ENCODE data around the gene CDH22.

Gene CDH22

DNA sequence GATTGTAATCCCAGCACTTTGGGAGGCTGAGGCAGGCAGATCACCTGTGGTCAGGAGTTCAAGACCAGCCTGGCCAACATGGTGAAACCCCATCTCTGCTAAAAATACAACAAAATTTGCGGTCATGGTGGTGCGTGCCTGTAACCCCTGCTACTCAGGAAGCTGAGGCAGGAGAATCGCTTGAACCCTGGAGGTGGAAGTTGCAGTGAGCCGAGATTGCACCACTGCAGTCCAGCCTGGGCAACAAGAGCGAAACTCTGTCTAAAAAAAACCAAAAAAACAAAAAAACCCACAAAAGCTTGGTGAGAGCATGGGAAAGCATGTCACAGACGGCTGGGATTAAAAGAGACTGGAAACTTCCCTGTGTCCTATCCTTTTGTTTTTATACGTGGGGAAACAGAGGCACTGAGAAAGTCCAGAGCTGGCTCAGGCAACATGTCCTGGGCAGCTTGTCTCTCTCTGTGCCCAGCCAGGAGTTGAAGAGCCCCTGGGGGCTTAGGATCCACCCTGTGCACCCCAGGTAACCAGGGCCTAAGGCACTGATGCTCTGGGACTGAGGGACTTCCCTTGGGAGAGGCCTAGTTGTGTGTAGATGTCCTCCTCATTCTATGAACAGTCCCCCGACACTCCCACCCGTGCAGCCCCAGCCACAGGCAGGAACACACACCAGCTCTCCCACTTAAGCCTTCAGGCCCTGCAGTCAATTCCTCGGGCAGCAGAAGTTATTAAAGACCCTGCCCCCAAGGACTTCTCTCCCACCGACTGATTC, 174.2 kb downstream of the CDH22 start:
- DNase-seq: no peak

DNA sequence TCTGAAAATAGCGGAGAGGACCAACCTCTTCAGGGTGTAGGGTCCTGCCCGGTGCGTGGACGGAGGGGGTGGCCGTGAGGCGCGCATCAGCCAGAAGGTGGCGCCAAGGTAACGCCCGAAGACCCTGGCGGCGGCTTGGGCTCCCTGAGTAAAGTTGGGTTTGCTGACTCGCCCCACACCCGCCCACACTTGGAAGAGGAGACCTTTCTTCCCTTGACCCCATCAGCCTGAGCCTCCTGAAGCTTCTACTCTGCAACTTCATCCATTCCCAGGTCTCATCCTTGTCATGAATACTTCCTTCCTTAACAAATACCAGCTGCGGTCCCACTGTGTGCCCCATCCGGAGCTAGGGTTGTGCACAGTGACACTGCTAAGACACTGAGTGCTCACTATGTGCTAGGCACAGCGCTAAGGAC, 175.6 kb downstream of the CDH22 start:
- DNase-seq: peak; percentile 86

DNA sequence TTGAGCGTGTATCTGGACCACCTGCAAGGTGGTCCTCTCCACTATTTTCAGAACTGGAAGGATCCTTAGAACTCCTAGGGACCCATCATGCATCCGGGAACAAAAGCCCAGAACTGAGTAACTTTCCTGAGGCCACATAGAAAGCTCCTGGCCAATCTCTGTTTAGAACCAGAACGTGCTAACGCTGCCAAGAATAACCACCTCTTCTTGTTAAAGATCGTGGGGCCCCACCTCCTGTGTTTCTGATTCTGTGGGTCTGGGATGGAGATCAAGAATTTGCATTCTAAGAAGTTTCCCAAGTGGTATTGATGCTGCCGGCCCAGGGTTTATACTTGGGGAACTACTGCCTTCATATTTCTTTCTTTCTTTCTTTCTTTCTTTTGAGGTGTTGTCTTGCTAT, 176.9 kb downstream of the CDH22 start:
- DNase-seq: no peak

DNA sequence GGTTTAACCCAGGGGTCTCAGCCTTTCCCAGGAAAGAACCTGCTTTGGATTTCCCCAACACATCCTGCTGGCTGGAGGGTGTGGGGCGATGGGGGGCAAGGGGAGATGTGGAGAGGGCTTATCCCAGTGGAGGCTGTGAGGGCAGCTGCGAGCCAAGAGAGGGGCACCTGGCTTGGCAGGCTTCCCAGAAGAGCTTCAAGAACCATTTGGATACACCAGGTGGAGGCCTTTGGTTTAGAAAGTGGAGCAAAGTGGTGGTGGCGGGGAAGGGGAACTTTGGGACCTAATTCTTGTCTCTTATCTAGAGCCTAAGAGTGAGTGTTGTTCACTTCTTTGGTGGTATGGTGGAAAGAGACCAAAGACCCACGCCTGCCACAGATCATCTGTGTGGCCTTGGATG, 177.8 kb downstream of the CDH22 start:
- peak; percentile 62 for DNase-seq

DNA sequence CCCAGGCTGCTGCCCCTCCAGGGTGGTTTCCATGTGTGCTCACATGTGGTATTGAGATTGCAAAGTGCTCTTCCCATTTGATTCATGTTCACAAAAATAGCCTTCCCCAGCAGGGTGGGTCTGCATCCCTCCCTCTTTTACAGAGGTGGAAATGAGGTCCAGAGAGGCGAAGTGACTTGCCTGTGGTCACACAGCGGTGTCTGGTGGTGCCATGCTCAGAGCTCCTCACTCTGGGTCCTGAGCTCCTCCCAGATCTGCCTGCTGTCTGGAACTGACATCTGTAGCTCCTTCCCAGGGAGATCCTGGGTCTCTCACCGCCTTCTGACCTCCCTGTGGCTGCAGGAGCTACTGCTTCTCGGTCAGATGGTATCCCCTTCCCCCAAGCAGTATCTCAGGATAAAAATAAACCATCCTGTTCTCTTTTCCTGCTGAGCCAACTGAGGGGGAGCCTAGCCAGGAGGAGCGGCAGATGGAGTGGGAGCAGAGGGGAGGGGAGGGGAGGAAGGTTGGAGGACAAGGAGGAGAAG, 178.3 kb downstream of the CDH22 start:
- DNase-seq: peak; percentile 44

DNA sequence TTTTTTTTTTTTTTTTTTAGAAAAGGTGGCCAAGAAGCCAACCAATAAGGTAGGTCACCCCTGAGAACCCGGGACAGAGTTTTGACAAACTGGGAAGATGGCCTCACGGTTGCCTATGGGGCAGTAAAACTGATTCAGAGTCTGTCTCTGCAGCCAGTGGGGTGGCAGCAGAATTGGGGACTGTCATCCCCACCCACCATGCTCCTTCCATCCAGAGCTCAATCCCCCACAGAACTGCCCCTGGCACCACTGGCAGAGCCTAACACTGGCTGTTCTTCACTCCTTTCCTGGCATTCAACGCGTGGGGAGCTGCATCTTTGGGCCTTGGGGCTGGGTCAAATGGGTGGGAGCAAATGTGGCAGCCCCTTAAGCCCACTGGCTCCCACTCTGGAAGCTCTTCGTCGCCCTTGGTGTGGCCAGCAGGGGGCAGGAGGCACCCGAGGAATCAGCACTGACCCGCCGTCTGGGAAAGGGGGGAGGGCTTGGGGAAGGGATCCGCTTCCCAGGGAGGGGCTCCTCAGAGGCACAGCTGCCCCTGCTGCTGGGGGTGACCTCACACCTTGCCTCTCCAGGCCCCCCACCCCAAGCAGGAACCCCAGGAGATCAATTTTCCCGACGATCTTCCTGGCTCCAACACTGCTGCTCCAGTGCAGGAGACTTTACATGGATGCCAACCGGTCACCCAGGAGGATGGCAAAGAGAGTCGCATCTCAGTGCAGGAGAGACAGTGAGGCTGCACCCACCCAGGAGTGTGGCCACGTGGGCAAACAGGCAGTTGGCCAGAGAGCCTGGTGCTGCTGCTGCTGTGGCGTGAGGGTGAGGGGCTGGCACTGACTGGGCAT, 179.8 kb downstream of the CDH22 start:
- peak; percentile 58 for DNase-seq

DNA sequence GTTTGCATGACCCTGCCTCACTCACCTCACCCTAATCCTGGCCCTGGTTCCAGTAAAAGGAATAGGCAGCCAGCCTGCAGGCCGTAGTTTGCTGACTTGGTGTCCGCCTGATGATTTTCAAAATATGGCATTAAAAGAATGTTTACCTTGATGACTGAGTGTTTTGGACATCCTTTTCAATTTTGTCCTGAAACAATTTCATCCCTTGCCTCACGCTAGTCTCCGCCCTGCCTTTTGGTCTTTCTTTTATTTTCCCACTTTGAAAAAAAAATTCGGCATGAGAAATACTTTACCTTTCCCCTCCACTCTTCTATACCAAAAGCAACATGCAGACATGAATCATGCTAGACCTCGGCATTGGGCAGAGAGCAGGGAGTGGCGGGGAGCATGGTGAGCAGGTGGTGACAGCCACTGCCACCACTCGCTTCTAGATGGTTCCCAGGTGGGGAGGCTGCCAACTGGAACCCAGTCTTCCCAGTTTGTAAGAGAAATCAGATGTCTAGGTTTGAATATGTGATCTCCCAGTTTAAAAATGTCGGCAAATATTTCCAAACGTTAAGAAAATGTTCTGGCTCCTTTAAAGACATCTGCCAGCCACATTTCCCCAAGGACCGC, 180.8 kb downstream of the CDH22 start:
- DNase-seq: no peak

DNA sequence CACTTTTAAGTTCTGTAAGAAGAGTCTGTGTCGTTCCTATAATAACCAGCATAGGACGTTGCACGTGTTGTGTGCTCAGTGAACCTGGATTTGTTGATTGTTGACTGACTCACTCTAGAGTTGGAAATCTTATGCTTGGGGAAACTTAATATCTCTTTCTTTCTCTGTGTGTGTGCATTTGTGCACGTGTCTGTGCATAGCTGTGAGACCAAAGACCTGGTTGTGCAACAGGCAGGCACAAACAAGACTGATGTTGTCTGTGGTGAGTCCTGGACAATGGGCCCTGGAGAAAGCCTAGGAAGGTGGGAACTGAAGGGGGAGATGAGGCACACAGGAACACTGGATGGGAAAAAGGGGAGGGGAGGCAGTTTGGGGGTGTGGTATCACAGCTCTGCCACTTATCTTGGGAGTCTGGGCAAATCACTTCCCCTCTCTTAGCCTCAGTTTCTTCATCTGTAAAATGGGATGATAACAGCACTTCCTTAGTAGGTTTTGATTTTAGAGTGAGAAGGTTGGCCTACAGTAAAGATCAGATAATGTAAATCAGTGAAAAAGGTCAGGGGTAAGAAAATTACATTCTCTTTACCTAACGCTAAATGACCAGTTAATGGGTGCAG, 181.8 kb downstream of the CDH22 start:
- DNase-seq: no peak

Measured in DMS53 (cell line).